NCI-H1694 (cell line): Measurements from ENCODE around the gene IQCH.
A peak's percentile ranks its signal among the peaks of the same experiment; 100 is the strongest.
"Not testable (repeated sequence)": the region's sequence is repeated elsewhere in the genome, so short reads cannot be mapped to it uniquely, and the experiment has no call there.

Source experiments
- DNase-seq: peaks from one replicate; lab custom pipeline; 2025; lab: John Stamatoyannopoulos, UW

IQCH gene

GRCh38 chr15:67397139-67397538 is 142.6 kb downstream of the IQCH start:
- DNase-seq: no peak

GRCh38 chr15:67399925-67400324 is 145.3 kb downstream of the IQCH start:
- DNase-seq: no peak

- no peak for DNase-seq
These were observed 146.3 kb downstream of the IQCH start for GRCh38 chr15:67400890-67401289.

- no peak for DNase-seq
These were observed 146.8 kb downstream of the IQCH start for GRCh38 chr15:67401336-67401735.

GRCh38 chr15:67403428-67404154 is 149.0 kb downstream of the IQCH start:
- no peak for DNase-seq

- no peak for DNase-seq
These were observed 150.9 kb downstream of the IQCH start for GRCh38 chr15:67405208-67406191.

GRCh38 chr15:67406257-67406861 is 151.8 kb downstream of the IQCH start:
- no peak for DNase-seq

- peak; percentile 24 for DNase-seq
These were observed 153.2 kb downstream of the IQCH start for GRCh38 chr15:67407786-67408185.

- DNase-seq: no peak
These were observed 154.6 kb downstream of the IQCH start for GRCh38 chr15:67409175-67409574.

- no peak for DNase-seq
These were observed 156.9 kb downstream of the IQCH start for GRCh38 chr15:67411486-67411885.

- no peak for DNase-seq
These were observed 159.3 kb downstream of the IQCH start for GRCh38 chr15:67413770-67414390.

GRCh38 chr15:67415181-67415580 is 160.6 kb downstream of the IQCH start:
- DNase-seq: no peak

GRCh38 chr15:67416891-67417290 is 162.3 kb downstream of the IQCH start:
- DNase-seq: no peak

GRCh38 chr15:67419705-67420104 is 165.1 kb downstream of the IQCH start:
- no peak for DNase-seq

- no peak for DNase-seq
These were observed 165.6 kb downstream of the IQCH start for GRCh38 chr15:67420137-67420536.

- DNase-seq: no peak
These were observed 166.5 kb downstream of the IQCH start for GRCh38 chr15:67421105-67421504.

- DNase-seq: no peak
These were observed 167.7 kb downstream of the IQCH start for GRCh38 chr15:67422296-67422695.

GRCh38 chr15:67433495-67434099 is 179.0 kb downstream of the IQCH start:
- no peak for DNase-seq

GRCh38 chr15:67436351-67437250 is 182.0 kb downstream of the IQCH start:
- not testable (repeated sequence) for DNase-seq

- DNase-seq: no peak
These were observed 189.5 kb downstream of the IQCH start for GRCh38 chr15:67444100-67444499.

- DNase-seq: no peak
These were observed 191.9 kb downstream of the IQCH start for GRCh38 chr15:67446449-67446848.
